ENCODE results near the gene FRMD4A. TPM values are rescaled to one million over a fixed set of nuclear protein-coding genes. Genes with fewer than 3 reads are reported as not detected.

The FRMD4A gene
- total and polyA plus RNA-seq, 10 of the 15 experiments (the other 5 are each of a cell fraction or from before 2014, with no cell fraction given) = 17.8 to 75.2 (median 39.1) TPM

GRCh38 chr10:14282276-14282675, 48.4 kb downstream of the FRMD4A start (continued):
- no peak for TF ChIP-seq SIX5 (IDR thresholded peaks at IDR 0.05; ENCODE audit: low read depth, low read length, severe bottlenecking)

- H3K36me3 ChIP-seq (ENCODE audit: control insufficient read depth in 2 of 2, insufficient read depth in 2 of 2, low read length in 1 of 2) = no peaks in the 10 kb centered on the region
- no peak overlapping the region for H2AFZ ChIP-seq (ENCODE audit: control insufficient read depth, low read depth, low read length)
- intact Hi-C loops (cut with micrococcal nuclease; ENCODE audit: unreplicated experiment) = no loop called here
- no peak overlapping the region for H3K27ac ChIP-seq (ENCODE audit: control insufficient read depth, insufficient read depth)
- H3K9me3 ChIP-seq (replicated peaks; ENCODE audit: control insufficient read depth, insufficient read depth, low read length) = no peaks in the 10 kb centered on the region; the same call in 2 of the 3 replicates
- FAIRE-seq = no peak
- H3K4me2 ChIP-seq (ENCODE audit: control insufficient read depth, insufficient read depth) = no peak overlapping the region
- 34% methylated on average over 8 of the region's 8 CpGs for whole genome bisulfite sequencing (ENCODE audit: insufficient coverage, insufficient replicate concordance, low lambda C conversion rate, missing lambda C conversion rate)
- no peak overlapping the region for H3K4me3 ChIP-seq
- H4K20me1 ChIP-seq (ENCODE audit: control insufficient read depth, insufficient read depth) = no peaks in the 10 kb centered on the region
- in situ Hi-C loops (cut with MboI) = no loop called here
- H3K4me1 ChIP-seq (ENCODE audit: control insufficient read depth, insufficient read depth, low read length) = no peaks in the 10 kb centered on the region
- RAD21 ChIA-PET (ENCODE audit: unreplicated experiment) = no interaction called here
- TF ChIP-seq, protein P1, sequence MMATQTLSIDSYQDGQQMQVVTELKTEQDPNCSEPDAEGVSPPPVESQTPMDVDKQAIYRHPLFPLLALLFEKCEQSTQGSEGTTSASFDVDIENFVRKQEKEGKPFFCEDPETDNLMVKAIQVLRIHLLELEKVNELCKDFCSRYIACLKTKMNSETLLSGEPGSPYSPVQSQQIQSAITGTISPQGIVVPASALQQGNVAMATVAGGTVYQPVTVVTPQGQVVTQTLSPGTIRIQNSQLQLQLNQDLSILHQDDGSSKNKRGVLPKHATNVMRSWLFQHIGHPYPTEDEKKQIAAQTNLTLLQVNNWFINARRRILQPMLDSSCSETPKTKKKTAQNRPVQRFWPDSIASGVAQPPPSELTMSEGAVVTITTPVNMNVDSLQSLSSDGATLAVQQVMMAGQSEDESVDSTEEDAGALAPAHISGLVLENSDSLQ (IDR thresholded peaks at IDR 0.05) = no peak
- TF ChIP-seq NR2F1 (conservative IDR thresholded peaks at IDR 0.05) (no peak), JUNB (IDR thresholded peaks at IDR 0.05) (no peak), PBX3 (IDR thresholded peaks at IDR 0.05; ENCODE audit: insufficient replicate concordance, low read depth, low read length) (no peak), SRF (IDR thresholded peaks at IDR 0.05; ENCODE audit: low read depth in 2 of 2, low read length in 2 of 2) (no peak), MYC (IDR thresholded peaks at IDR 0.05; ENCODE audit: insufficient read depth, insufficient read length, insufficient replicate concordance, low read length, severe bottlenecking) (no peak), POLR2A (IDR thresholded peaks at IDR 0.05; ENCODE audit: low read depth, low read length) (no peak), MLLT1 (IDR thresholded peaks at IDR 0.05) (no peak)
- TF ChIP-seq, protein P2, sequence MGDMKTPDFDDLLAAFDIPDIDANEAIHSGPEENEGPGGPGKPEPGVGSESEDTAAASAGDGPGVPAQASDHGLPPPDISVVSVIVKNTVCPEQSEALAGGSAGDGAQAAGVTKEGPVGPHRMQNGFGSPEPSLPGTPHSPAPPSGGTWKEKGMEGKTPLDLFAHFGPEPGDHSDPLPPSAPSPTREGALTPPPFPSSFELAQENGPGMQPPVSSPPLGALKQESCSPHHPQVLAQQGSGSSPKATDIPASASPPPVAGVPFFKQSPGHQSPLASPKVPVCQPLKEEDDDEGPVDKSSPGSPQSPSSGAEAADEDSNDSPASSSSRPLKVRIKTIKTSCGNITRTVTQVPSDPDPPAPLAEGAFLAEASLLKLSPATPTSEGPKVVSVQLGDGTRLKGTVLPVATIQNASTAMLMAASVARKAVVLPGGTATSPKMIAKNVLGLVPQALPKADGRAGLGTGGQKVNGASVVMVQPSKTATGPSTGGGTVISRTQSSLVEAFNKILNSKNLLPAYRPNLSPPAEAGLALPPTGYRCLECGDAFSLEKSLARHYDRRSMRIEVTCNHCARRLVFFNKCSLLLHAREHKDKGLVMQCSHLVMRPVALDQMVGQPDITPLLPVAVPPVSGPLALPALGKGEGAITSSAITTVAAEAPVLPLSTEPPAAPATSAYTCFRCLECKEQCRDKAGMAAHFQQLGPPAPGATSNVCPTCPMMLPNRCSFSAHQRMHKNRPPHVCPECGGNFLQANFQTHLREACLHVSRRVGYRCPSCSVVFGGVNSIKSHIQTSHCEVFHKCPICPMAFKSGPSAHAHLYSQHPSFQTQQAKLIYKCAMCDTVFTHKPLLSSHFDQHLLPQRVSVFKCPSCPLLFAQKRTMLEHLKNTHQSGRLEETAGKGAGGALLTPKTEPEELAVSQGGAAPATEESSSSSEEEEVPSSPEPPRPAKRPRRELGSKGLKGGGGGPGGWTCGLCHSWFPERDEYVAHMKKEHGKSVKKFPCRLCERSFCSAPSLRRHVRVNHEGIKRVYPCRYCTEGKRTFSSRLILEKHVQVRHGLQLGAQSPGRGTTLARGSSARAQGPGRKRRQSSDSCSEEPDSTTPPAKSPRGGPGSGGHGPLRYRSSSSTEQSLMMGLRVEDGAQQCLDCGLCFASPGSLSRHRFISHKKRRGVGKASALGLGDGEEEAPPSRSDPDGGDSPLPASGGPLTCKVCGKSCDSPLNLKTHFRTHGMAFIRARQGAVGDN (IDR thresholded peaks at IDR 0.05) = no peak
- DNase-seq (ENCODE audit: low read depth, low spot score) = no peak
- no peaks in the 10 kb centered on the region; a peak in 3 of 4 replicates for H3K27me3 ChIP-seq (replicated peaks in 1 of 2; ENCODE audit: control insufficient read depth in 2 of 2, insufficient read depth in 2 of 2, low read length in 1 of 2)
- POLR2A ChIA-PET = no interaction called here
- ATAC-seq = no peak
- H3K79me2 ChIP-seq (ENCODE audit: control insufficient read depth, insufficient read depth, low read length) = no peaks in the 10 kb centered on the region
- CTCF ChIA-PET = no interaction called here
- SMC1A ChIA-PET (ENCODE audit: uncharacterized antibody, unreplicated experiment) = interaction anchor here (0.7 kb wide), 1 partner anchor 191 kb away, joined by 3 read pairs; no protein-coding TSS in a partner anchor
- H3K9ac ChIP-seq (ENCODE audit: control insufficient read depth, insufficient read depth, low read length) = no peak overlapping the region
- BruUV-seq (replicated peaks) = no TSS peak
These were observed 52.2 kb downstream of the FRMD4A start for GRCh38 chr10:14278533-14278932.

Measured in GM12878 (cell line).